PFSK-1 (cell line): ENCODE results near the gene STAG1.

Source experiments
- FOXP2 ChIP-seq: optimal IDR thresholded peaks from 2 replicates; pipeline ENCODE3; 2011; ENCODE audit warnings: borderline replicate concordance, control low read depth, inconsistent platforms; ENCODE audit not compliant: insufficient read depth; ENCODE audit errors: extremely low read length, extremely low read depth
- POLR2AphosphoS5 ChIP-seq: IDR thresholded peaks from 2 replicates; pipeline ENCODE4 v1.6.1; 2012; ENCODE audit warnings: low read depth, mild to moderate bottlenecking, control low read depth, low read length, moderate library complexity
- REST ChIP-seq, 2 experiments: IDR thresholded peaks; 2 replicates each; pipeline versions ENCODE4 v1.6.1 to v1.8.0; 2011 to 2012; ENCODE audit warnings: low read depth in 2 of 2, low read length in 2 of 2, control low read depth in 1 of 2, inconsistent platforms in 1 of 2, mild to moderate bottlenecking in 1 of 2, moderate library complexity in 1 of 2; ENCODE audit not compliant: insufficient read depth in 1 of 2
- SIN3A ChIP-seq: IDR thresholded peaks from 2 replicates; pipeline ENCODE4 v1.6.1; 2012; ENCODE audit warnings: mild to moderate bottlenecking, low read length, moderate library complexity, borderline replicate concordance; ENCODE audit not compliant: insufficient read depth
- TAF1 ChIP-seq: IDR thresholded peaks from 2 replicates; pipeline ENCODE4 v1.6.1; 2012; ENCODE audit warnings: low read length, control low read depth, borderline replicate concordance; ENCODE audit not compliant: insufficient read depth

The STAG1 gene

DNA sequence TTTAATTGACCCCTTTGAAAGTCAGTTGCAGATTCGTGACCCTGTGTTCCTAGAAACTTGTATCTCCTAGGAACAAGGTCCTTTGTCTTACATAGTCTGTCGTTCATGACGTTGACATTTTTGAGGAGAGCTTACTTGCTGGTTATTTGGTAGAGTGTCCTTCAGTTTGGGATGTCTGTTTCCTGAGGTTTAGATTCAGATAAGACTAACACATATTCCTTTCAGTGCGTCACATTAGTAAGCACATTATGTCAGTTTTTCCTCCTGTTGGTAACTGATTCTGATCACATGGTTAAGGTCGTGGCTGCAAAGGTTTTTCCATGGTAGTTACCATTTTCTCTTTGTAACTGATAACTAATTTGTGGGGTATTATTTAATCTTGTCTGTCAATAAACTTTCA, 421.3 kb downstream of the STAG1 start:
- TF ChIP-seq TAF1 (no peak), REST (IDR thresholded peaks at IDR 0.05; ENCODE audit: insufficient read depth in 1 of 2, low read depth in 2 of 2, low read length in 2 of 2) (no peak)

- TF ChIP-seq TAF1 (no peak), POLR2AphosphoS5 (no peak), FOXP2 (no peak), SIN3A (no peak), REST (IDR thresholded peaks at IDR 0.05; ENCODE audit: insufficient read depth in 1 of 2, low read depth in 2 of 2, low read length in 2 of 2) (no peak)
Measured at GRCh38 chr3:136329593-136329992, 422.6 kb downstream of the STAG1 start.

DNA sequence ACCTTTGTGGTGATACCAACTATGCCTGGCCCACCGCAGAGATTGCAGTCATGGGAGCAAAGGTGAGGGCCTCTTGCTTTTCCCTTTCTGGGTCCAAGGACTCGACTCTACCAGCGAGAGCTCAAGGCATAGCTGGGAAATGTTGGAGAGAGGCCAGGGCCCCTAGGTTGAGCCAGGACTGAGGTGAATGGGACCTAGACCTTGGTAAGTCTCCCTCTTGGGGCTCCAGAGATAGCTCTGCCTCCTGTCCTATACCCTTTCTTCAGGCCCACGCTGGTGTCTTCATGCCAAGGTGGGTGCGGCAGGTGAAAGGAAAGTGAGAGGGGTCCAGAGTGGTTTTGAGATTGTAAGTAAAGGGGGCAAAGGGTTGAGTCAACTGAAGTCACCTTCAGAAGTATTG, 424.5 kb downstream of the STAG1 start:
- TF ChIP-seq SIN3A: no peak
- no peak for TF ChIP-seq REST (IDR thresholded peaks at IDR 0.05; ENCODE audit: insufficient read depth in 1 of 2, low read depth in 2 of 2, low read length in 2 of 2)
- TF ChIP-seq FOXP2: no peak
- no peak for TF ChIP-seq POLR2AphosphoS5
- no peak for TF ChIP-seq TAF1

GRCh38 chr3:136326316-136326715, 425.9 kb downstream of the STAG1 start:
- TF ChIP-seq SIN3A: no peak
- TF ChIP-seq TAF1: no peak
- TF ChIP-seq FOXP2: no peak
- no peak for TF ChIP-seq REST (IDR thresholded peaks at IDR 0.05; ENCODE audit: insufficient read depth in 1 of 2, low read depth in 2 of 2, low read length in 2 of 2)
- TF ChIP-seq POLR2AphosphoS5: no peak

GRCh38 chr3:136311968-136312367, 440.2 kb downstream of the STAG1 start:
- TF ChIP-seq POLR2AphosphoS5: no peak
